HG02642 (cell line): ENCODE data around the gene THRB.
"Not testable (repeated sequence)": the region's sequence is repeated elsewhere in the genome, so short reads cannot be mapped to it uniquely, and the experiment has no call there.

Experiments
- ATAC-seq: cut with Tn5 transposase; IDR thresholded peaks from one replicate; pipeline ENCODE4 v1.9.1; 2021; ENCODE audit warnings: mild to moderate bottlenecking; ENCODE audit not compliant: unreplicated experiment, poor library complexity

The THRB gene

DNA sequence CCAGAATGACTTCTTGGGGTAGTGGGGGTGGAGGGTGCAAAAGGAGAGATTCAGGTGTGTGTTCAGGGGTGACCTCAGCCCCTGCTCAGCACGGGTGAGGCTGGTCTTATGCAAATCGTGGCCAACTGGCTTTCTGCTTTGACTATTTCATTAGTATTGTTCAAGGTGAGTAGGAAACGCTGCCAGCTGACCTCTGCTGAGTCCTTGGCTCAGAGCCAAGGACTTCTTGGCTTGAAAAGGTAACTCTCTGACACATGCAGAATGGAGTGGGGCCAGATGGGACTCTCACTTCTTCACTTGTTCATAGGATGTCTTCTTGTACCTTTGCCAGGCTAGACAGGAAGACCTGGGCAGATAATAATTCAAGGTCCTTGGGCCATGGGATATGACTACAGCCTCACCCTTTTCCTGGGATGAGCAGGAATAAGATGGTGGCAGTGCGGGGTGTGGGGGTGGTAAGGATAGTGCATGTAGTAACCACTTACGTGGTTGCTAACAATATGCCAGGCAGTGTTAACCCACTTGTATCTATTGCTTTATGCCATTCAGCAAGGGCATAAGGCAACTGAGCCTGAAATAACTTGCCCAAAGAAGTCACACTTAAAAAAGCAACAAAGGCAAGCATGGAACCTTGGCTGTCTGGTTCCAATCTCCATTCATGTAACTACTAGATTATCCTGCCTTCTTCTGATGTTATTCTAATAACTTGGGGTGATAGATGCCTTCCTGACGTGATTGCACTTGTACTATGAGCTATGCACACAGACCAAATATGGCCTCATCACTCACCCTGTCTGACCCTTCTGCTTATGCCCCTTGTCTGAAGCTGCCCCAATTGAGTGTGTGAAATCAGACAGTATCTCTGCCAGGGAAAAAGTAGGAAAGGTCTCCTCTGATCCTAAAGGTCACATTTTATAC lies 356.4 kb downstream of the THRB start:
- ATAC-seq, result no peak

- no peak for ATAC-seq
Measured at GRCh38 chr3:24137334-24137733, 357.3 kb downstream of the THRB start.

DNA sequence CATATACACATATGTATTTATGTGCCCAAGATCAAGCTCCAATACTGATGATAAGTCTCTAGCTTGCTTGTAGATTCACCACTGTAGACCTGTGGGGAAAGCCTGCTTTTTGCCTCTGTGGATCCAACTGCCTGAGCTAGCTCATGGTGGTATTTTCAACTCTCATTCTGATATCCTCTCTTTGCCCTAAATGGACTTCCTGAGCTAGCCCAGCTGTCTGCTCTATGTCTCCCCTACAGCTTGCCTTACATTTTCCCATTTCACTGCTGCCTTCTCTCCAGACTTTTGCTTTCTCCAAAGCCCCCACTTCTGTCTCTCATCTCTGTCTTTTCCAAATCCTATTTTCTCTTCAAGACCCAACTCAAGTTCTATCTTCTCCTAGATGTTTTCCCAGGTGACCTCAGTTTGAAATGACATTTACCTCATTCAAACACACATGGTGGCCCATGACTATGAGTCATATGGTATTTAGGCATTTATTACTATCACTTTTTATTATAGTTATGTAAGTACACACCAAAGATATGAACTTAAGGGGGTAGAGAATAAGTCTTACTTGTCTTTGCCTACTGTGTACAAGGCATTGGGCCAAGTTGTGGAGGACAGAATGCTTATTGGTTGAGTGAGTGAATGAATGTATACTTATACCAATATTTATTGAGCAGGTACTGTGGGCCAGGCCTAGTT lies 357.9 kb downstream of the THRB start:
- no peak for ATAC-seq

GRCh38 chr3:24135280-24135679 lies 359.4 kb downstream of the THRB start:
- no peak for ATAC-seq

GRCh38 chr3:24133942-24134341 lies 360.7 kb downstream of the THRB start:
- no peak for ATAC-seq

DNA sequence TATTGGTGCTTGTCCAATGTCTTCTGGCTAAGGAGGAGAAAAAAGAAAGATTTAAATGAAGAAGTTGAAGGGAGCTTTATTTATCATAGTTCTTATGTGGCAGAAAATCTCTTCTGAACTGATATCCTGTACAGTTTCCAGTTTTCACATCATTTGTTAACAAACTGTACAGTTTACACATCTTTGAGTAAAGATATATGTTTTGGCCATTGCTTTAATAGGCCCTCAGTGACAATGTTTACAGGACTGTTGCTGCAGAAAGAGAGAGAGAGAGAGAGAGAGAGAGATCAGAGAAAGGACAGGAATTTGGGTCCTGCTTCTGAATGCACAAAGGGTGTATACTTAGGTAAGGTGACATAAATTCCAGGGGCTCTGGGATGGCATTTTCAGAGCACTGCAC lies 361.2 kb downstream of the THRB start:
- ATAC-seq, result no peak

DNA sequence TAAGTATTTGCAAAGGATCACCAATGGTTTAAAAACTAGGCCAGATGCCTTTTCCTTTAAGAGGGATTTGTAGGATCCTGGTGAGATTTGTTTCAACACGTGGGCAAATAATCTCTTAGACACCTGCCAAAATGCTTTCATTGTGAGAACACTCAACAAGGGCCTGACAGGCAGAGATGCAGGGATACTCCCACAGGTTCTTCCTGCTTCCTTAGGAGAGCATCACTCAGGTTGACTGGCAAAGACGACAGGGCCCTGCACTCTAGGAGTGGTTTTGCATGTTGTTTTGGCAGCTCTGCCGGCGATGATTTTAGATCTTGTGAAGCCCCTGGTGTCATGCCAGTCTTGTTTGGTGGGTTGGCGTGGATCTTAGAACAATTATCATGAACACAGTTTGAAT lies 365.1 kb downstream of the THRB start:
- ATAC-seq, result no peak

GRCh38 chr3:24128199-24129005 lies 366.2 kb downstream of the THRB start:
- no peak for ATAC-seq

DNA sequence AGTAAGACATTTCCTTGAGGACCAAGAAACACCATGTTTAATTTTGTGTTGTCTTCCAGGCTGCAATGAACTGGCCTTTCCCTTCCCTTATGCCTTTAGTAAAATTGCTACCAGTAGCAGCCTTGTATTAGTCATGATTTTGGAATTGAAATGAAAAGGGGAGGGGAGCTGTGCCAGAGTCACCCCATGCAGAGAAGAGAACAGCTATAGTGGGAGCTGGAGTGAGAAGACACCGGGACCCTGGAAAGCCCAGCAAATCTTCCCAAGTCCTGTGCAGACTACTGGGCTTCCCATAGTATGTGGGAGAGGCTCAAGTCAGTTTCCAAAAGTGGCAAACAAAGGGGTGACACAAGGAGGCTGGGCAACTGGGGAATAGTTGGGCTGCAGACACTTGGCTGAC lies 371.1 kb downstream of the THRB start:
- ATAC-seq, result no peak

- ATAC-seq, result no peak
Measured at GRCh38 chr3:24120434-24120833, 374.2 kb downstream of the THRB start.

GRCh38 chr3:24119321-24119751 lies 375.3 kb downstream of the THRB start:
- no peak for ATAC-seq

DNA sequence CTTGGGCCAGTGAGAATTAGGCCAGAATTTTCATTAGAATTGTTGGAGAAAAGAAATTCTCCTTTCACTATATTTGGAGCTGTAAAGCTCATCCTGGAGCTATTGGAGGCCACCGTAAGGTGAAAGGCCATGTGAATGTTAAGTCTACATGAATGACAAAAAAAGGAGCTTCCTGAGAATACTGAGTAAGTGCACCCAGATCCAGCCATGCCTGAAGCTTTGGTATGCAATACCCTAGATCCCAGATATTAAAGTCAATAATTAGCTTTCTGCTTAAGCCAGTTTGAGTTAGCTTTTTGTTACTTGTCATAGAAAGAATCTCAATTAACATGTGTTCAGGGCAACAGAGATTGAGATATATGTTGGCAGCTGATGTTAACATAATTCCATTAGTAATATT lies 377.1 kb downstream of the THRB start:
- no peak for ATAC-seq

- no peak for ATAC-seq
Measured at GRCh38 chr3:24111711-24112110, 382.9 kb downstream of the THRB start.

DNA sequence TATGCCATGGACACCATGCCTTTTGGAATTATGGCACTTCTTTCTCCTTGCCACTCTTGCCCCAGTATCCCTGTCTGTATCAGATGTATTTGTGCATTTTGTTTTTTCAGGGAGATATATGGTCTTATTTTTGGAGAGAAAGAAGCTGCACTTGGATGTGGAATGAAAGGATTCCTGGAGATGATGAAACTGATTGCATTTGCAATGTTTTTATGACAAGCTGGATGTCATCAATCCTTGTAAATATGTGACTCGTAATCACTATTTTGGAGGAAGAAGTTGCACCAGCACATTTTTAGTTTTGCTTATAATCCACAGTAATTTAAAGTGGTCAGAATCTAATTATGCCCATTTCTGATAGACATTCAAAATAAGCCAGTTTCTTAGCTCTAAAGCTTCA lies 384.6 kb downstream of the THRB start:
- no peak for ATAC-seq

DNA sequence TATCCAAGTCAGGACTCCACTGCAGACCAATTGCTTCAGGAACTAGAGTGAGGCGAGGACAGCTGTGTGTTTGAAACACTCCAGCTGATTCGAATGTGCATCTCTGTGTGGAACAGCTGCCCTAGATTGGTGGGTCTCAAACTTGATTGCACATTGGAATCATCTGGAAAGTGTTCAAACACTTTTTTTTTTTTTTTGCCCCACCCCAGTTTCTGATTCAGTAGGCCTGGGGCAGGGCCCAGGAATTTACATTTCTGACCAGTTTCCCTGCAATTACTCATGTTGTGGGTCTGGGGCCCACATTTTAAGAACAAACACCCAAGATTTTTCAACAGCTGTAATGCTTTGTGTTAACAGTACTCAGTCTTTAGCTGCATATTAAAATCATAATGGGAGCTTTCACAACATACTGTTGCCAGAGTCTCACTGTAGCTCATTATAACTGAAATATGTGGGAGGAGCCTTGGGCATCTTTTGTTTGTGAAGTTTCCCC lies 392.9 kb downstream of the THRB start:
- no peak for ATAC-seq

DNA sequence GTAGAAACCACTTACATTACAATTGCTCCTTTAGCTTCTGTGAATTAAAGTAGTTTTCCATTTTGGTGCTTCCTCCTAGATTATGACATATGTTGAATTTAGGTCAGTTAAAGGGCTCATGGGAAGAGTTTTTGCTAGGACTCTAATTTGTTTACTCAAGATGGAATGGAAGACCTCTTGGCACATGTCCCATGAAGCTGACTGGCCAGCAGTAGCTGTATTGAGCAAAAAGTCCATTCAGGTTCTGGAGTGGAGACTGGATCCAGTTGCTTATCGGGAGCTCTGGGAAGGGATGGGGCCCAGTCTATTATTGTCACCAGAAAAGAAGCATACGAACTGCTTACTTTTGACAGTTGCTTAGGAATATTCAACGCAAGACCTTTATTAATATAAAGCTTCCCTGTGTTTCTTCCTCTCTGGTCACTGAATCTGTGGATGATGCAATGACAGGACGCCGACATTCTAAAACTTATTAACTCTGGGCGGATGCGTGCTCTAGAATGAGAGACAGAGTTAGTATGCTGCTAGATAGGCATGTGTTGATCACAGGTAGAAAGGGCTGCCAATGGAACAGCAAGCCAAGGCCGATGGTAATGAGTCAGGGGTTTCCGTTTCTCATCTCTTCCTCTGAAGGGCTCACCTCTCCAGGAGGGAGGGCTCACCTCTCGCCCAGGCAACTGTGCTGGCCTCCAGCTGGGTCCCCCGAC lies 393.8 kb downstream of the THRB start:
- no peak for ATAC-seq

- ATAC-seq, result no peak
Measured at GRCh38 chr3:24096695-24097290, 397.9 kb downstream of the THRB start.

- no peak for ATAC-seq
Measured at GRCh38 chr3:24096271-24096670, 398.4 kb downstream of the THRB start.

- not testable (repeated sequence) for ATAC-seq
Measured at GRCh38 chr3:24094818-24095217, 399.8 kb downstream of the THRB start.

DNA sequence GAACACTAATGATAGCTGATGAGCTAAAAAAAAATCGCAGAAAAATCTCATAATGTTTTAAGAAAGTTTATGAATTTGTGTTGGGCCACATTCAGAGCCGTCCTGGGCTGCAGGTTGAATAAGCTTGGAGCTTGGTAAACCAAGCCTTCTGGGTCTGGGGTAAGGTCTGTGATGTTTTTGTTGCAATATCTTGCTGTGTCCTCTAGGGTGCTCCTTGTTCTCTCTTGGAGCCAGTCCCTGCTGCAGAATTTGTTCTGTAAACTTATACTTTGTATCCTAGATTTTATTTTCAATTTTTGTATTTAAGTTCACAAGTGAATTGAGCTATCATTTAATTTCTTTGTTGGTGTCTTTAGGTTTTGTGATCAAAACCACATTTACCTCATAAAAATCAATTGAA lies 405.9 kb downstream of the THRB start:
- ATAC-seq, result peak; percentile 69
